DOHH2 (cell line): ENCODE results near the gene NRAP.

ENCODE experiments used
- H3F3A ChIP-seq: fragments of 200-600 bp; sonication (generic), shearing (Covaris generic); 2 replicates; pipeline ENCODE4 v1.6.0; 2016; ENCODE audit warnings: antibody characterized with exemption, mild to moderate bottlenecking; ENCODE audit not compliant: control insufficient read depth, insufficient read depth
- H3K27ac ChIP-seq: fragments of 200-600 bp; sonication (generic); 2 replicates; pipeline ENCODE4 v1.5.1; 2014; ENCODE audit warnings: low read depth, mild to moderate bottlenecking, low read length, moderate library complexity
- H3K27me3 ChIP-seq: fragments of 200-600 bp; sonication (generic); 2 replicates; pipeline ENCODE4 v1.6.1; 2014; ENCODE audit warnings: mild to moderate bottlenecking, low read length, mixed read lengths; ENCODE audit not compliant: control insufficient read depth
- H3K36me3 ChIP-seq: fragments of 200-600 bp; sonication (generic); 2 replicates; pipeline ENCODE4 v1.6.1; 2014; ENCODE audit warnings: mild to moderate bottlenecking, low read length, moderate library complexity, mixed read lengths; ENCODE audit not compliant: control insufficient read depth
- H3K4me1 ChIP-seq: fragments of 200-600 bp; sonication (generic); 2 replicates; pipeline ENCODE4 v1.6.1; 2014; ENCODE audit warnings: mild to moderate bottlenecking, low read length, mixed read lengths; ENCODE audit not compliant: control insufficient read depth
- H3K4me2 ChIP-seq: fragments of 200-600 bp; sonication (generic); 2 replicates; pipeline ENCODE4 v1.6.0; 2014; ENCODE audit warnings: mild to moderate bottlenecking, low read length, moderate library complexity
- H3K4me3 ChIP-seq: fragments of 200-600 bp; sonication (generic); 2 replicates; pipeline ENCODE4 v1.5.1; 2014; ENCODE audit warnings: mild to moderate bottlenecking, low read length, mixed read lengths
- H3K79me2 ChIP-seq: fragments of 200-600 bp; sonication (generic); 2 replicates; pipeline ENCODE4 v1.6.1; 2014; ENCODE audit warnings: mild to moderate bottlenecking, low read length, mixed read lengths; ENCODE audit not compliant: control insufficient read depth
- H3K9me2 ChIP-seq: fragments of 200-600 bp; sonication (generic); replicated peaks from 2 replicates; pipeline ENCODE4 v1.6.1; 2014; ENCODE audit warnings: mild to moderate bottlenecking, low read length, mixed read lengths; ENCODE audit not compliant: control insufficient read depth
- H3K9me3 ChIP-seq: fragments of 200-600 bp; sonication (generic); 2 replicates; pipeline ENCODE4 v1.6.1; 2014; ENCODE audit warnings: antibody characterized with exemption, low read length, mixed read lengths; ENCODE audit not compliant: control insufficient read depth, insufficient read depth
- H4K20me1 ChIP-seq: fragments of 200-600 bp; sonication (generic); 2 replicates; pipeline ENCODE4 v1.6.0; 2014; ENCODE audit warnings: low read depth, mild to moderate bottlenecking, antibody characterized with exemption, low read length, moderate library complexity; ENCODE audit not compliant: control insufficient read depth, insufficient read depth
- CTCF ChIP-seq: fragments of 200-600 bp; sonication (generic); IDR thresholded peaks from one replicate; pipeline ENCODE4 v1.5.1; 2014; ENCODE audit warnings: antibody characterized with exemption, mild to moderate bottlenecking, low read depth, low read length; ENCODE audit not compliant: poor library complexity, severe bottlenecking
- EZH2phosphoT487 ChIP-seq: fragments of 200-600 bp; sonication (generic); IDR thresholded peaks from 2 replicates; pipeline ENCODE4 v1.6.1; 2017; ENCODE audit warnings: borderline replicate concordance, mild to moderate bottlenecking, antibody characterized with exemption, low read length, moderate library complexity, mixed read lengths

Gene NRAP

GRCh38 chr10:113627836-113628235 lies 36.0 kb downstream of the NRAP start:
- Histone ChIP-seq H3K9me2 (no peaks in the 10 kb centered on the region; the same call in 1 of the 2 replicates), H3K4me2 (no peak overlapping the region), H3K27me3 (no peaks in the 10 kb centered on the region), H3K4me1 (no peaks in the 10 kb centered on the region), H3K27ac (no peak overlapping the region), H3K79me2 (no peaks in the 10 kb centered on the region), H3K9me3 (no peaks in the 10 kb centered on the region), H3K36me3 (no peaks in the 10 kb centered on the region), H3K4me3 (no peak overlapping the region), H4K20me1 (no peaks in the 10 kb centered on the region), H3F3A (no peaks in the 10 kb centered on the region)
- TF ChIP-seq EZH2phosphoT487 (no peak), CTCF (no peak)

GRCh38 chr10:113626809-113627355 lies 37.0 kb downstream of the NRAP start:
- Histone ChIP-seq H3F3A (no peaks in the 10 kb centered on the region), H3K36me3 (no peaks in the 10 kb centered on the region), H3K79me2 (no peaks in the 10 kb centered on the region), H3K27me3 (no peaks in the 10 kb centered on the region), H4K20me1 (no peaks in the 10 kb centered on the region), H3K4me2 (no peak overlapping the region), H3K9me3 (no peaks in the 10 kb centered on the region), H3K4me3 (no peak overlapping the region), H3K4me1 (no peaks in the 10 kb centered on the region), H3K9me2 (no peaks in the 10 kb centered on the region; the same call in 1 of the 2 replicates), H3K27ac (no peak overlapping the region)
- TF ChIP-seq CTCF, result no peak
- no peak for TF ChIP-seq EZH2phosphoT487

- Histone ChIP-seq H3K4me1 (no peaks in the 10 kb centered on the region), H3K4me3 (no peak overlapping the region), H3F3A (no peaks in the 10 kb centered on the region), H3K27ac (no peak overlapping the region), H3K27me3 (no peaks in the 10 kb centered on the region), H3K9me2 (no peaks in the 10 kb centered on the region; the same call in 1 of the 2 replicates), H3K36me3 (no peaks in the 10 kb centered on the region), H3K9me3 (no peaks in the 10 kb centered on the region), H3K79me2 (no peaks in the 10 kb centered on the region), H4K20me1 (no peaks in the 10 kb centered on the region), H3K4me2 (no peak overlapping the region)
- TF ChIP-seq CTCF, result no peak
- TF ChIP-seq EZH2phosphoT487, result no peak
Observed at GRCh38 chr10:113625461-113626186, 38.2 kb downstream of the NRAP start.
